A172 (cell line): ENCODE measurements around the gene THAP5. TPM values are rescaled to one million over a fixed set of nuclear protein-coding genes. Genes with fewer than 3 reads are reported as not detected.
"Not testable (repeated sequence)": the region's sequence is repeated elsewhere in the genome, so short reads cannot be mapped to it uniquely, and the experiment has no call there.

Source experiments
- DNase-seq: peaks from one replicate; pipeline ENCODE4 v3.0.0-alpha.2; 2015; ENCODE audit warnings: low spot score
- total RNA-seq: library from RNA; depleted of rRNA; stranded (reverse); fragments of >200 nt; shearing (Covaris generic); gene quantifications from 2 replicates; pipeline ENCODE4 v1.2.3, GENCODE V29; 2014

The THAP5 gene
- total RNA-seq, 1 experiment from 2014 or later, result 45.6 TPM

- no peak for DNase-seq
Measured at GRCh38 chr7:108585843-108586242, 16.3 kb upstream of the THAP5 start.

- DNase-seq, result peak; percentile 45
Measured at GRCh38 chr7:108584211-108584610, 14.7 kb upstream of the THAP5 start.

GRCh38 chr7:108581655-108582491 lies 12.4 kb upstream of the THAP5 start:
- peak; percentile 23 for DNase-seq

- DNase-seq, result no peak
Measured at GRCh38 chr7:108580298-108580697, 10.8 kb upstream of the THAP5 start.

- no peak for DNase-seq
Measured at GRCh38 chr7:108578937-108579336, 9.4 kb upstream of the THAP5 start.

- DNase-seq, result no peak
Measured at GRCh38 chr7:108576116-108576515, 6.6 kb upstream of the THAP5 start.

GRCh38 chr7:108575156-108575555 lies 5.7 kb upstream of the THAP5 start:
- DNase-seq, result no peak

- DNase-seq, result no peak
Measured at GRCh38 chr7:108572480-108572879, 3.0 kb upstream of the THAP5 start.

GRCh38 chr7:108570146-108570755 lies 745 bp upstream of the THAP5 start:
- DNase-seq, result peak; percentile 47

- DNase-seq, result no peak
Measured at GRCh38 chr7:108568801-108569380, 615 bp downstream of the THAP5 start.

GRCh38 chr7:108565987-108566386 lies 3.5 kb downstream of the THAP5 start:
- DNase-seq, result no peak

GRCh38 chr7:108561047-108561619 lies 8.4 kb downstream of the THAP5 start:
- DNase-seq, result no peak

GRCh38 chr7:108559253-108559652 lies 10.3 kb downstream of the THAP5 start:
- no peak for DNase-seq

GRCh38 chr7:108557617-108558016 lies 11.9 kb downstream of the THAP5 start:
- DNase-seq, result no peak

GRCh38 chr7:108557191-108557590 lies 12.3 kb downstream of the THAP5 start:
- no peak for DNase-seq

- DNase-seq, result not testable (repeated sequence)
Measured at GRCh38 chr7:108556665-108557064, 12.8 kb downstream of the THAP5 start.

- not testable (repeated sequence) for DNase-seq
Measured at GRCh38 chr7:108548141-108548896, 21.2 kb downstream of the THAP5 start.

- no peak for DNase-seq
Measured at GRCh38 chr7:108541478-108541877, 28.0 kb downstream of the THAP5 start.

GRCh38 chr7:108538685-108539084 lies 30.8 kb downstream of the THAP5 start:
- not testable (repeated sequence) for DNase-seq

GRCh38 chr7:108538236-108538635 lies 31.3 kb downstream of the THAP5 start:
- not testable (repeated sequence) for DNase-seq

- DNase-seq, result no peak
Measured at GRCh38 chr7:108537229-108537628, 32.3 kb downstream of the THAP5 start.

- no peak for DNase-seq
Measured at GRCh38 chr7:108535744-108536143, 33.8 kb downstream of the THAP5 start.
